ENCODE data around the gene INPP4A. TPM values are rescaled to one million over a fixed set of nuclear protein-coding genes. Genes with fewer than 3 reads are reported as not detected.

The INPP4A gene
- total RNA-seq, 1 donor from 2014 or later: 19.9 TPM

DNA sequence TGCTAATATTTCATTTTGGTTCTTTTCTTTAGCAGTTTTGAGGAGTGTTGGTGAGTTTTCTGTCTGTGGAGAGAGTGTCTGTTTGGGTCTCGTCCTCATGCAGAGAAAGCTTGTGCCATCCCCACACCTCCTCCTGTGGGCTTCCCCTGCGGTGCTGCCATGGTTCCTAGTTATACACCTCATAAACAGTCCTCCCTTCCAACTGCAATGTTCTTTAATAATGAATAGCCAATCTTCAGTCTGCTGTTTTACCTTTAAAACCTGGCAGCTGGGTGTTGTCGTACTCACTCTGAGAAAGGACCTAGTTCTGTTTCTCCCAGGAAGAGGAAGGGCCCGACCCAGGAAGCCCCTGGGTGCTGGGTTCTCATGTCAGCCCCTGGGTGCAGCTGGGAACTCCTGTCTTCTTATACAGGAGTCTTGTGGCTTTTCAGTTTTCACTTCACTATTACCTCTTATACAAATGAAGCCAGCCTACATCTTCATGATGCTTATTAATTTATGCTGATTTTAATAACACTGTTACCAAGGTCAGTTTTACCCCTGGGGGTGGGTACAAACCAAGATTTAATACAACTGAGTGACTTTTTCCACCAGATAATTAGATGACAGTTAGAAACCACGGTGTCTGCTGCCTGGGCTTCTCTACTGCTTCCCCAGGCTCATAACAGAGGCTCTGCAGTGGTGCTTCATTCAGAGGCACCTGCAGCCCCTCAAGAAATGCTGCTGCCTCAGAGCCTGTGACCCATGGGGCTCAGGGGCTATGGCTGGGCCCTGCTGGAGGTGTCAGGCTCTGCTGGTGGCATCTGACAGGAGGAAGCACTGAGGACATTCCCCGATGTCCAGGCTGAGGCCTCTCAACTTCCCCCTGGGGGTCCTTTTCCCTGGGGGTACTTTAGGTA lies 104.5 kb downstream of the INPP4A start:
- intact Hi-C loops (cut with DNase I): no loop called here
- no peak for DNase-seq (ENCODE audit: low spot score)

DNA sequence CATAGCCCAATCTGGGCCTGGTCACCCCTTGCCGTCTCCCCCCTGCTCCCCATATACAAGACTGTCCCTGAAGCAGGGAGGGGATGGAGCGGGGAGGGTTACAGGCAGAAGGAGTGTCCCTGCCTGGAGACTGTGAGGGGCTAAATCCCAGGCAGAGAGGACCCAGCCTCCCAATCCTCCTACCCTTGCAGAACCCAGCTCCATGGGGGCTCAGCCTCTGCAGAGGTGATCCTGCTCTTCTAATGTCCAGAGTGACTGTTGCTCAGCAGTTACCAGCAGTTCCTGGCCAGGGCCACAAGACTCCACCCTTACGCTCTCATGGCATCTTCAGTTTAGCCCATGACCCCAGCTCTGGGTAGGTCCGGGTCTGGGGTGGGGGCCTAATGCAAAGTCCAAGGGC lies 105.5 kb downstream of the INPP4A start:
- intact Hi-C loops (cut with DNase I): loop anchor here (10.0 kb wide), 1 partner anchor 65 kb away; no protein-coding TSS in a partner anchor

DNA sequence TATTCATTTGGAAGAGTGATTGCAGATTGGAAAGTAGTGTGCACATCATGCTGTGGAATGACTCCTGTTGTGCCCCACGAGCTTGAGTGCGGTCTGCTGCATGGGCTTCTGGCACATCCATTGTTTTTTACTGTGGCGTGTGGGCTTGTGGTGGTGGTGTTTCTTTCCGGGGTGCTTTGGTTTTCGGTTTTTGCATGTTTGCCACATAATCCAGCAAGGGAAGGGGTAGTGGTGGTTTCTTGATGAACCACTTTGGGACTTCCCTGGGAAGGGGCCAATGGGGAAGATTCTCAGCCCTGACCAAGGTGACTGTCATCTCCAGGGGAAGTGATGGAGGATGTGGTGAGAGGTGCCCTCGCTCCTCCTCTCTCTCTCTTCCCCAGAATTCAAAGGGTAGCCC lies 106.7 kb downstream of the INPP4A start:
- intact Hi-C loops (cut with DNase I): loop anchor here (10.0 kb wide), 1 partner anchor 67 kb away; no protein-coding TSS in a partner anchor
- no peak for DNase-seq (ENCODE audit: low spot score)

More for the DNA sequence above, 105.5 kb downstream of the INPP4A start:
- peak; percentile 63 for DNase-seq (ENCODE audit: low spot score)

DNA sequence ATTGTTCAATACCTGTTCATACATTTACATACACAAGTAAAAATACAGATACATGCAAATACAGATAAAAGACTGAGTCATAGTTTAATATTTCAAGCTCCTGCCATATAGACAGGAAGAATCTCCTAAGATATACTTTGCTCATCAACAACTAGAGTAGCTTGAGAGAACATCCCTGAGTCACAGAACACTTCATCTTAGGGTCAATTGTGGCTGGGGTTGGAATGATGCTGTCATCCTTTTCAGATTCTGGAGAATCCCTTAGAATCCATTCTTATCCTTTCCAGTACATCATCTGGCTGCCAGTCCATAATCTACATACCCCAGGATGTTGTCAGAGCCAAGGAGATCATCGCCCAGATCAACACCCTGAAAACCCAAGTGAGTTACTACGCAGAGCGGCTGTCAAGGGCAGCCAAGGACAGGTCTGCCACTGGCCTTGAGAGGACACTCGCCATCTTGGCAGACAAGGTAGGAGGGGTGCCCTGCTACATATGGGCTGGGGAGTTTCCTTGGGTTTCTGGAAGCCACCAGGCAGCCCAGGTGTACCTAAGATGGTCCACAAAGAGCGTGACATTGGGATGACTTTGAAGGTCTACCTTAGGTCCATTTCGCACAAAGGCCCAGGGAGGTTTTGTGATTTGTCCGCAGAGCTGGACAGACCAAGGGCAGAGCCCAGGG lies 108.0 kb downstream of the INPP4A start:
- DNase-seq (ENCODE audit: low spot score): peak; percentile 33
- intact Hi-C loops (cut with DNase I): loop anchor here (10.0 kb wide), 1 partner anchor 68 kb away; no protein-coding TSS in a partner anchor

DNA sequence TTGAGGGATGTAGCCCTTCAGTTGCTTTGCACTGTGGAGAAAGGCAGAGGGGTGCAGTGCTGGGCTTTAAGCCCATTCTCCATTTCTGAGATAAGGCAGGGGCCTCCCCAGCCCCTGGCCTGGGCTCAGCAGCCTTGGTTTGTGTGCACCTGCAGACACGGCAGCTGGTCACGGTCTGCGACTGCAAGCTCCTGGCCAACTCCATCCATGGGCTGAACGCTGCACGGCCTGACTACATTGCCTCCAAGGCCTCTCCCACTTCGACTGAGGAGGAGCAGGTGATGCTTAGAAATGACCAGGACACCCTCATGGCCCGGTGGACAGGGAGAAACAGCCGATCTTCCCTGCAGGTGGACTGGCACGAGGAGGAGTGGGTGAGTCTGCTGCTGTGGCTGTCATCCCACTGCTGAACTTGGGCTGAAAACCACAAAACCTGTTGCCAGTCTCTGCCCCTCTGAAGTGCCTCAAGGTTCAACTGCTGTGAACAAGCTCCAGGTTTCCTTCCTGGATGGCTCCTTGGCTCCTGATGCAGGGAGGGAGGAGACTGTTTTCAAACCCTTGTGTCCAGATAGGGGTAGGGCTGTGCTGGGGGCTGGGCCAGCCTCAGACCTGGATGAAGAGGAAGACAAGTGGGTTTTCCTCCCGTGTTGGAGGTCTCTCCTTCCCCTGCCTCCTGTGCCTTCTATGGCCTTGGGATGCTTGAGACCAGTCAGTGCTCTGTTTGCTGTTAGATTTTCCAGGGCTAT lies 109.6 kb downstream of the INPP4A start:
- intact Hi-C loops (cut with DNase I): loop anchor here (10.0 kb wide), 1 partner anchor 69 kb away; no protein-coding TSS in a partner anchor
- DNase-seq (ENCODE audit: low spot score): peak; percentile 72

DNA sequence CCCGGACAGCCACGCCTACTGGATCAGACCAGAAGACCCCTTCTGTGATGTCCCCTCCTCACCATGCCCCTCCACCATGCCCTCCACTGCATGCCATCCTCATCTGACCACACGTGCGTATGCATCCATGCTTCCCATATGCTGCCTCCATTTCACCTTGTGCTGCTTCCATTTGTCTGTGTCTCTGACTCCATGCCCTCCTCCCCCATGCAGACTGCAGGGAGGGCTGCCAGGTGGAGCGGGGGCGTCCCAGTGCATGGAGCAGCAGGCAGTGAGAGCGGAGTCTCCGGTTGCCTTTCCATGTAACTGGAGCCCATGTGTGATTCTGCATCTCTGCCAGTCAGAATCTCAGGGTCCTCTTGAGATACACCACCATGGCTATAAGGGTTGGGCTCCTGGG lies 111.0 kb downstream of the INPP4A start:
- DNase-seq (ENCODE audit: low spot score): peak; percentile 27
- intact Hi-C loops (cut with DNase I): loop anchor here (10.0 kb wide), 1 partner anchor 71 kb away; no protein-coding TSS in a partner anchor

DNA sequence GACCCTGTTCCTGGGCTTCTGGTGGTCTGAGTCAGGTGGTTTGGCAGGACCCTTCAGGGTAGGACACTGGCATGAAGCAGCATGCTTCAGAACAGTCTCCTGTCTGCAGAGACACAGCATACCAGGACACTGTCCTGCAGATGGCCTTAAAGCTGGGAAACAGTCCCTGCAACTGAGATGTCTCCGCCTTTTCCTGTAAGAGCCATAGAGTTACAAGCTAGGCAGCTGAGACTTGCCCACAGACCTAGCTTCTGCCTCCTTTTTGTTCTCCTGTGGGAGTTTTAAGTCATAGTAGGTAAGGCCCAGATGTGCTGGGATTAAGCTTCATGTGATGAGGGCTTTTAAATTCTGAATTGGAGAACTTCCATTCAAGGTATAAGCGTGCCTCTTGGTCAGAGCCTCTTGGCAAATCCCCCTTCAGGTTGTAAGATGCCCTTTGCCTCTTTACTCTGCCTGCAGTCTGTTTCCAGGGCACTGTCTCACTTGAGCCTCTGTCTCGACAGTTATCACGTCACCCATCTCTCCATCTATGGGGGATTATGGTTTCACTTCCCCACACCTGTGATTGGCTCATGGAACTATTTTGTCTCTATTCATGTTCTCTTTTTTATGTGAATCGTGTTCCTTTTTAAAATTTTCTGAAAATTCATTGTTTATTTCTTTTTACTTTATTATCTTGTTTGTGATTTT lies 111.8 kb downstream of the INPP4A start:
- intact Hi-C loops (cut with DNase I): loop anchor here (10.0 kb wide), 1 partner anchor 72 kb away; no protein-coding TSS in a partner anchor
- DNase-seq (ENCODE audit: low spot score): peak; percentile 2

DNA sequence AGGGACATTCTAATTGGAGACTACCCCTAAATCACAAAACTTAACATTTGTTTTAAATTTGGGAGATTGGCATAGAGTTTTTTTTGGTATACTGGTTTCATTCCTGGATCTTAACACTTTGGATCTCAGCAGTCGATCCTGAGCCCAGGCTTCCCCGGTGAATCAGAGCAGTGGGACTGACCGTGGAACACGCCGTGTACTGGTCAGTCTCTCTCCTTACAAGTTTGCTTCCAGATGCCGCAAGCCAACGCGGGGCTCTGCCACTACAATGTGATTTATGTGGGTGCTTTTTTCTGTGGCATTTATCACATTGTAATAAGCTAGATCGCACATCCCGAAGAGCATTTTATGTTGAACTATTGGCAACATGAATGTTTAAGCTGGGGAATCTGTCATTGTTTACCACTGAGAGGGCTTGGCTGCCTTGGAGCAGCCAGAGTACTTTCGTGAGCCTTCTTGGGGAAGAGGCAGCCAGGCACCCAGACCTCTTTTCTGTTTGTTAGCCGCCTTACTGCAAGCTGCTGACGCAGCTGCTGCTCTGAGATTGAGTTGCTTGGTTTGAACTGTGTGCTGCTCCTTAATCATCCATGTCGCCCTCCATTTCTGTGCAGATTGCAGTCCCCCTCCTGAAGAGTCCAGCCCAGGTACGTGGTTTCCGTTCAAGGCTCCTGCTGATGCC lies 114.3 kb downstream of the INPP4A start:
- DNase-seq (ENCODE audit: low spot score): peak; percentile 41
- intact Hi-C loops (cut with DNase I): loop anchor here (10.0 kb wide), 1 partner anchor 74 kb away; no protein-coding TSS in a partner anchor

DNA sequence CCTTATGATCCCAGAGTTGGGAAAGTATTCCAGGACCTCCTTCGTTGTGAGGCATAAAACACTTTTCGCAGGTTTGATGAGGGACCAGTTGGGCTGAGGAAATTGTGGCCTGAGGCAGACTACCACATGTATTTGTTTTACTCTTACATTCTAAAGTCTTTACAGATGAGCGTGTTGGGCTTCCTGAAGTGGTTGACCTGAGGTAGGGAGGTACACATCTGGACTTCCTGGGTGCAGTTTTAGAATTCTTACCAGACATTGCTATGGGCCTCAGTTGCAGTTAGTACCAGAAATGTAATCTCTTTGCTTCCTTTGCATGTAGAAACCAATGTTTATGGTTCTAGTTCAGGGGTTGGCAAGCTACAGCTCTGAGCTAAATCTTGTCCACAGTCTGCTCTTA lies 114.9 kb downstream of the INPP4A start:
- peak; percentile 24 for DNase-seq (ENCODE audit: low spot score)
- intact Hi-C loops (cut with DNase I): loop anchor here (10.0 kb wide), 1 partner anchor 75 kb away; no protein-coding TSS in a partner anchor

DNA sequence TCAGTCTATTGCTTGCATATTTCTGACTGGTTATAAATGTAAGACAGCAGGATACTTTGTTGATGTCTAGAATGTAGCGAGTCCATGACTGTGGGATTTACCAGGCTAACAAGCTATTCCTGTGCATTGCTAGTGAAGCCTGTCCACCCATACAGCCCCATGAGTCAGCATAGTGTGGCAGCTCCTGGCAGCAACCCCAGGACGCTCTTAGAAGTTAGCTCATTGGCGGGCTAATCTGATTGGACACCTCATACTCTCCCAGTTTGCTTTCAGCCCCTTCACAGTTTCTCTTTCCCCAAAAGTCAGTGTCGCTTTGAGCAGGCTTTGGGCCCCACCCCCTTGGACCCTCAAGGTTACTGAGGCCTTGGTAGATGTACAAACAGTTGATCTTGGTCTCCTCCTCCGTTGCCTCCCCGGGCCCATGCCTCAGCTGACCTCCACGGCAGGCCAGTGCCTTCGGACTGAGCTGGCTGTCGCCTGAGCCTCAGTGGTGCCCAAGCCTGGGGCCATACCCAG lies 115.7 kb downstream of the INPP4A start:
- intact Hi-C loops (cut with DNase I): loop anchor here (5.0 to 10.0 kb wide), 2 partner anchors 47 to 146 kb away; partner anchors contain the start of genes COA5 and UNC50
- DNase-seq (ENCODE audit: low spot score): peak; percentile 82

DNA sequence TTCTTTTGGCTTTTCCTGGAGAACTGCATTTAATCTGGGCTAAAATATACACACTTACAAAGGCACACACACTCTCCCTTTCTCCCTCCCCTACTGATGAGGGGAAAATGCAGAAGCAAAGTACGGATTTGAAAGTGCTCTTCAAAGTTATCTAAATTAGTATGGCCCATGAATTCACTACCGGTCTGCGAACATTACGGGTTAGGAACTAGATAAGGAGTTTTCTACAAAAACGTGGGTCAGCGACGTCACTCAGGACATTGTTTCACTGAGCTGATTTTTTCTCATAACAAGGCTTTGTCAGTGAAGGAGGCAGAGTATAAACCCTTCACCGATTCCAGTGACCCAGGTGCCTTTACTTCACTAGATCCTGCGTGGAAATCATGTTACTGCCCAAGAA lies 116.4 kb downstream of the INPP4A start:
- intact Hi-C loops (cut with DNase I): loop anchor here (5.0 to 10.0 kb wide), 2 partner anchors 46 to 146 kb away; partner anchors contain the start of genes COA5 and UNC50

DNA sequence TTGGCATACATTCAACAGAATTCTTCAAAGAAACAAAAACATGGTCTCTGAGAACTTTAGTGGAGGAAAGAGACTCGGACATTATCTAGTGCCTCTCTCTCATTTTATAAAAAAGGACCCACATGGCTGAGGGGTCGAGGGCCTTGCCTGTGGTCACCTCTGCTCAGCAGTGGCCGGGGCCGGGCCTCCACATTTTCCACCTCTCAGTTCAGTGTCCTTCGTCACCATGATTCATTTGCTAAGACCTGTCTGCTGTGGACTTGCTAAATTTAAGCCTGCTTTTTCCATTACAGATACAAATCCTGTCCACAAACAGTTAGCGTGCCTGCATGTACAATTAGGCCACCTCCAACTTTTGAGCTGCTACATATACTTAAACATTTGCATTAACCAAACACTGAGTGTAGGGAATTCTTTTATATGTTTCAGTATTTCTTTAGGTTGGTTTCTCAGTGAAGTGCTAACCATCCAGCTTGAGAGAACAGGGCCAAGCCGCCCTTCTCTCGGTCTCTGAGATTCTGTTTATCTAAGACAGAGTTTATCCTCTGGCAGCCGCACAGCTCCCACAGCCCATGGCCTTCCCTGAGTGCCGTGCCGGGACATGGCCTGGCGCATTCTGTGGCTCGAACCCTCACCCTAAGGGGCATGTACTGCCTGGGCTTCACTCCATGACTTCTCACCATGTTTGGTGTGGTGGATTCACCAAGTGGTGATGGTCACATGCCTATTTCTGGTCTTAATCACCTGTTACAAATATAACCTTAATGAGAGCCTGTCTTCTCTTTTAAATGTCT lies 117.4 kb downstream of the INPP4A start:
- intact Hi-C loops (cut with DNase I): loop anchor here (2.0 to 10.0 kb wide), 3 partner anchors 45 to 147 kb away; partner anchors contain the start of genes COA5, INPP4A and UNC50
- DNase-seq (ENCODE audit: low spot score): no peak

More for the DNA sequence above, 116.4 kb downstream of the INPP4A start:
- no peak for DNase-seq (ENCODE audit: low spot score)

DNA sequence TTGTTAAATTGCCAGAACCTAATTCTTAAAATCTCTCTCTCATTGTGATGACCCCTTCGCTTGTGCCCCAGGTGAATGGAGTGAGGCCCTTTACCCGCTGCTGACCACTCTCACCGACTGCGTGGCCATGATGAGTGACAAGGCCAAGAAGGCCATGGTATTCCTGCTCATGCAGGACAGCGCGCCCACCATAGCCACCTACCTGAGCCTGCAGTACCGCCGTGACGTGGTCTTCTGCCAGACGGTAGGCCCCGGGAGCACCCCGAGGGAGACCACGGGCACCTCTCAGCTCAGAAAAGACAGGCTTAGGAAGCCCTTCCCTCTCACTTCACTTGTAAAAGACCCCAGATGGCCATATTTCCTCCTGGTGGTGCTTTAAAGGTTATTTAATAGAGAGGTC lies 118.7 kb downstream of the INPP4A start:
- peak; percentile 27 for DNase-seq (ENCODE audit: low spot score)
- intact Hi-C loops (cut with DNase I): loop anchor here (2.0 to 10.0 kb wide), 3 partner anchors 44 to 149 kb away; partner anchors contain the start of genes COA5, INPP4A and UNC50

DNA sequence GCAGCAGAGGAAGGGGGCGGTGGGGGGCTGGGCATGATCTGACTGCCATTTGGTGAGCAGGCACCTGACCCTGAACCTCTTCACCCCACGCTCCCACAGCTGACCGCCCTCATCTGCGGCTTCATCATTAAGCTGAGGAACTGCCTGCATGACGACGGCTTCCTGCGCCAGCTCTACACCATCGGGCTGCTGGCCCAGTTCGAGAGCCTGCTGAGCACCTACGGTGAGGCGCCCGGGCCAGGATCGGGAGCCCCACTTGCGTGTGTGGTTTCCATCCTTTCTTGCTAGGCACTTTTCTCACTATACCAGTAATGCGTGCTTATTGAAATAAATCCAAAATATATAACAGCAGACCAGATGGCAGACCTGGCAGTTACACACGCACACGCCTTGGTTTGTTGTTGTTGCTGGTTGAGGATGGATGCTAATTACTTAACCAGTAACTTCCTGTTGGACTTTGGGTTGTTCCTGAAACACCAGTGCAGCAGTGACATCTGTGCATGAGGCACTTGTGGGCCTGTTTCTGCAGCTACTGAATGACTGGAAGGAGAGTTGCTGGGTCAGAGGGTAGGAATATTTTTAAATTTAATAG lies 120.0 kb downstream of the INPP4A start:
- peak; percentile 69 for DNase-seq (ENCODE audit: low spot score)
- intact Hi-C loops (cut with DNase I): loop anchor here (5.0 to 10.0 kb wide), 2 partner anchors 43 to 150 kb away; partner anchors contain the start of genes COA5 and UNC50

DNA sequence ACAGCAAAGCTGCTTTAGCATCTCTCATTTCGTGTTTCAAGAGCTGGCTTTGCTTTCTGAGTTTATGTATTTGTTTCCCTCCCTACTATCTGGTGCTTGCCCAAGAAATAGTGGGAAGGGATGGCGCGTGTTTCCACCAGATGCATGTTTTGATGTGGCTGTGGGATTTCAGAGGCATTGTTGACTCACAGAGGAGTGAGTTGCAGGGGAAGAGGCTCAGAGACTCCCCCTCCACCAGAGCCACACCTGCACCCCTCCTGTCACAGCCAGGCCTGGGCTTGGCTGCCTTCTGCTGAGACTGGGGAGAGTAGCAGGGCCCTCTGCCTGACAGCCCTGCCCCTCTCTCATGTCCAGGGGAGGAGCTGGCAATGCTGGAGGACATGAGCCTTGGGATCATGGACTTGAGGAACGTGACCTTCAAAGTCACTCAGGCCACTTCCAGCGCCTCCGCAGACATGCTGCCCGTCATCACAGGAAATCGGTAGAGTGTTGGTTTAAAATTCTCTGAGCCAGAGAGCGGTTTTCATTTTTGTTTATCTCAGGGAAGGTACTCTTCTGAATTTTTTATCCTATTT lies 120.7 kb downstream of the INPP4A start:
- intact Hi-C loops (cut with DNase I): loop anchor here (10.0 kb wide), 1 partner anchor 151 kb away; no protein-coding TSS in a partner anchor
- DNase-seq (ENCODE audit: low spot score): peak; percentile 60

DNA sequence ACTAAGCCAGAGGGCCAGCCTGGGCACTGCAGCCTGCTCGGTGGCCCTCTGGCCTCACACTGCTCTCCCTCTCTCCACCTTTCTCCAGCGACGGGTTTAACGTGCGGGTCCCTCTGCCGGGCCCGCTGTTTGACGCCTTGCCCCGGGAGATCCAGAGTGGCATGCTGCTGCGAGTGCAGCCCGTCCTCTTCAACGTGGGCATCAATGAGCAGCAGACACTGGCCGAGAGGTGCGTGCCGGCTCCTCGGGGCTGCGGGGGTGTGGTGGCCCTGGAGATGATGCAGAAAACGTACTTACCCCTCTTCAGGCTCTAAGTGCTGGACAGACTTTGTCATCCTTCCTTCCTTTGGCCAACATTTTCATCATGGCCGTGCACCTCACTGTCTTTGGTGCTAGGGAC lies 121.3 kb downstream of the INPP4A start:
- peak; percentile 64 for DNase-seq (ENCODE audit: low spot score)
- intact Hi-C loops (cut with DNase I): loop anchor here (10.0 kb wide), 1 partner anchor 151 kb away; no protein-coding TSS in a partner anchor
